Osteoblast (primary cell): ENCODE measurements around the gene DOCK1. TPM values are rescaled to one million over a fixed set of nuclear protein-coding genes. Genes with fewer than 3 reads are reported as not detected.

Source experiments
- DNase-seq: peaks from one replicate; pipeline ENCODE4 v3.0.0; 2011; ENCODE audit warnings: low spot score, mixed read lengths; ENCODE audit not compliant: insufficient read length; ENCODE audit errors: missing footprints
- H2AFZ ChIP-seq: 2 replicates; pipeline ENCODE4 v1.6.0; 2011; ENCODE audit warnings: mild to moderate bottlenecking, low read length
- H3K27ac ChIP-seq: 2 replicates; pipeline ENCODE4 v1.5.1; 2011; ENCODE audit warnings: mild to moderate bottlenecking, low read depth, low read length, moderate library complexity
- H3K27me3 ChIP-seq: 2 replicates; pipeline ENCODE4 v1.6.0; 2012; ENCODE audit warnings: mild to moderate bottlenecking, control low read depth, inconsistent platforms, low read length, moderate library complexity; ENCODE audit not compliant: insufficient read depth
- H3K36me3 ChIP-seq: 2 replicates; pipeline ENCODE4 v1.5.1; 2011; ENCODE audit warnings: mild to moderate bottlenecking, low read length, control low read depth, moderate library complexity; ENCODE audit not compliant: insufficient read depth
- H3K4me1 ChIP-seq: 2 replicates; pipeline ENCODE4 v1.5.1; 2011; ENCODE audit warnings: mild to moderate bottlenecking, low read length, control low read depth, moderate library complexity; ENCODE audit not compliant: insufficient read depth
- H3K4me2 ChIP-seq: 2 replicates; pipeline ENCODE4 v1.6.0; 2011; ENCODE audit warnings: mild to moderate bottlenecking, low read length; ENCODE audit not compliant: insufficient read depth
- H3K4me3 ChIP-seq: fragments of 200-600 bp; sonication (generic); 3 replicates; pipeline ENCODE4 v1.5.1; 2012; ENCODE audit warnings: mild to moderate bottlenecking, low read length, inconsistent platforms; ENCODE audit not compliant: insufficient read depth
- H3K79me2 ChIP-seq: 2 replicates; pipeline ENCODE4 v1.6.0; 2012; ENCODE audit warnings: mild to moderate bottlenecking, low read length, control low read depth, inconsistent platforms; ENCODE audit not compliant: insufficient read depth
- H3K9me3 ChIP-seq: 2 replicates; pipeline ENCODE4 v1.5.1; 2011; ENCODE audit warnings: low read depth, low read length, control low read depth
- H4K20me1 ChIP-seq: 2 replicates; pipeline ENCODE4 v1.6.0; 2012; ENCODE audit warnings: mild to moderate bottlenecking, low read length, control low read depth; ENCODE audit not compliant: insufficient read depth
- total RNA-seq: library from RNA; depleted of rRNA; stranded (reverse); fragments of >200 nt; gene quantifications from 2 replicates; pipeline ENCODE4 v1.2.3, GENCODE V29; 2012
- TF ChIP-seq, protein P1 (sequence below): IDR thresholded peaks from 2 replicates; pipeline ENCODE4 v1.5.1; 2011; ENCODE audit warnings: mild to moderate bottlenecking, low read depth, low read length, moderate library complexity; ENCODE audit errors: extremely low read depth

Gene DOCK1
- total RNA-seq, 1 donor = 80.3 TPM

GRCh38 chr10:126959906-126960685, 54.9 kb downstream of the DOCK1 start:
- H3K27ac ChIP-seq = no peak overlapping the region
- no peak overlapping the region for H3K4me3 ChIP-seq
- DNase-seq = no peak
- no peaks in the 10 kb centered on the region for H3K36me3 ChIP-seq
- H2AFZ ChIP-seq = no peak overlapping the region
- H3K4me1 ChIP-seq = peaks cover 6% of the 10 kb centered on the region
- peaks cover 96% of the 10 kb centered on the region for H3K79me2 ChIP-seq
- peaks cover 53% of the 10 kb centered on the region for H4K20me1 ChIP-seq
- H3K9me3 ChIP-seq = no peaks in the 10 kb centered on the region
- TF ChIP-seq, protein P1, sequence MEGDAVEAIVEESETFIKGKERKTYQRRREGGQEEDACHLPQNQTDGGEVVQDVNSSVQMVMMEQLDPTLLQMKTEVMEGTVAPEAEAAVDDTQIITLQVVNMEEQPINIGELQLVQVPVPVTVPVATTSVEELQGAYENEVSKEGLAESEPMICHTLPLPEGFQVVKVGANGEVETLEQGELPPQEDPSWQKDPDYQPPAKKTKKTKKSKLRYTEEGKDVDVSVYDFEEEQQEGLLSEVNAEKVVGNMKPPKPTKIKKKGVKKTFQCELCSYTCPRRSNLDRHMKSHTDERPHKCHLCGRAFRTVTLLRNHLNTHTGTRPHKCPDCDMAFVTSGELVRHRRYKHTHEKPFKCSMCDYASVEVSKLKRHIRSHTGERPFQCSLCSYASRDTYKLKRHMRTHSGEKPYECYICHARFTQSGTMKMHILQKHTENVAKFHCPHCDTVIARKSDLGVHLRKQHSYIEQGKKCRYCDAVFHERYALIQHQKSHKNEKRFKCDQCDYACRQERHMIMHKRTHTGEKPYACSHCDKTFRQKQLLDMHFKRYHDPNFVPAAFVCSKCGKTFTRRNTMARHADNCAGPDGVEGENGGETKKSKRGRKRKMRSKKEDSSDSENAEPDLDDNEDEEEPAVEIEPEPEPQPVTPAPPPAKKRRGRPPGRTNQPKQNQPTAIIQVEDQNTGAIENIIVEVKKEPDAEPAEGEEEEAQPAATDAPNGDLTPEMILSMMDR = no peak
- no peak overlapping the region for H3K4me2 ChIP-seq
- no peaks in the 10 kb centered on the region for H3K27me3 ChIP-seq

GRCh38 chr10:126963354-126963753, 58.1 kb downstream of the DOCK1 start:
- H3K4me2 ChIP-seq = no peak overlapping the region
- peaks cover 97% of the 10 kb centered on the region for H3K79me2 ChIP-seq
- peaks cover 6% of the 10 kb centered on the region for H3K4me1 ChIP-seq
- no peaks in the 10 kb centered on the region for H3K27me3 ChIP-seq
- no peak overlapping the region for H3K27ac ChIP-seq
- no peak overlapping the region for H2AFZ ChIP-seq
- TF ChIP-seq, protein P1 = no peak
- H3K9me3 ChIP-seq = no peaks in the 10 kb centered on the region
- H3K4me3 ChIP-seq = no peak overlapping the region
- peaks cover 48% of the 10 kb centered on the region for H4K20me1 ChIP-seq
- DNase-seq = no peak
- no peaks in the 10 kb centered on the region for H3K36me3 ChIP-seq

GRCh38 chr10:126964190-126964589, 59.0 kb downstream of the DOCK1 start:
- TF ChIP-seq, protein P1 = no peak
- Histone ChIP-seq H3K27me3 (no peaks in the 10 kb centered on the region), H3K4me2 (no peak overlapping the region), H3K4me3 (no peak overlapping the region), H3K36me3 (no peaks in the 10 kb centered on the region), H2AFZ (no peak overlapping the region), H3K79me2 (peaks cover 97% of the 10 kb centered on the region), H3K4me1 (peaks cover 6% of the 10 kb centered on the region), H4K20me1 (peaks cover 44% of the 10 kb centered on the region), H3K27ac (no peak overlapping the region), H3K9me3 (no peaks in the 10 kb centered on the region)
- no peak for DNase-seq

DNA sequence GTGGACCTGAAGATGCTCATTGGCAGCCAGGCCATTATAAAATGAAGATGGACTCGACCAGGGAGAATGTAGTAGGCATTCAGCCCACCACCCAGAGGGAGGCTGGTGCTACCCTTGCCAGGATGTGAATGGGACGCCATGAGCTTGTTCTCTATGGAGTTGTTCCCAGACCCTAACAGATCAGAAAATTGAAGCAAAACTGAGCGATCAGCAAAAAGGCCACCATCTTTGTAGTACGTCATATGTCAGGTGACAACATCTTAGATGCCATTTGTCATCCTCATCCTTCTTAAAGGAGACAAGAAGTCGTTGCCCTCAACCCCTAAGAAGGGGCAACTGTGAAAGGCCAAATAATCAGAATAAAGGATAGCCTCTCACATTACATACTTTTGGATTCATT, 61.7 kb downstream of the DOCK1 start:
- Histone ChIP-seq H3K27me3 (no peaks in the 10 kb centered on the region), H4K20me1 (peaks cover 36% of the 10 kb centered on the region), H3K4me3 (no peak overlapping the region), H3K79me2 (peaks cover 88% of the 10 kb centered on the region), H3K27ac (no peak overlapping the region), H3K4me2 (no peak overlapping the region), H2AFZ (no peak overlapping the region), H3K9me3 (no peaks in the 10 kb centered on the region), H3K36me3 (peaks cover 4% of the 10 kb centered on the region), H3K4me1 (no peaks in the 10 kb centered on the region)
- DNase-seq = no peak
- TF ChIP-seq, protein P1 = no peak
